HepG2 (cell line): ENCODE measurements around the gene CEACAM16. TPM values are rescaled to one million over a fixed set of nuclear protein-coding genes. Genes with fewer than 3 reads are reported as not detected.
A peak's percentile ranks its signal among the peaks of the same experiment; 100 is the strongest.

ENCODE experiments used
- FIP1L1 ChIP-seq: fragments of 200-400 bp; formaldehyde crosslinking; IDR thresholded peaks from 2 replicates; pipeline ENCODE4 v1.6.1; 2018; ENCODE audit warnings: low read depth, mild to moderate bottlenecking, low read length, moderate library complexity, borderline replicate concordance; ENCODE audit not compliant: insufficient read depth
- FOXK2 ChIP-seq: fragments of 450-650 bp; IDR thresholded peaks from 2 replicates; pipeline ENCODE4 v1.6.1; 2016
- GABPB1 ChIP-seq: IDR thresholded peaks from 2 replicates; pipeline ENCODE4 v1.6.1; 2016; ENCODE audit warnings: mild to moderate bottlenecking, missing genetic modification reagents, moderate library complexity, missing compliant biosample characterization
- GTF3A ChIP-seq: sonication (generic); formaldehyde crosslinking; conservative IDR thresholded peaks from 2 replicates; pipeline ENCODE4 v1.4.0; 2020; ENCODE audit warnings: mild to moderate bottlenecking, missing genetic modification reagents
- IRF2 ChIP-seq: IDR thresholded peaks from 2 replicates; pipeline ENCODE4 v1.6.1; 2018; ENCODE audit warnings: missing genetic modification reagents, missing compliant biosample characterization
- ISL2 ChIP-seq: sonication (generic); formaldehyde crosslinking; IDR thresholded peaks from 2 replicates; pipeline ENCODE4 v1.5.0; 2020; ENCODE audit warnings: missing genetic modification reagents
- KDM1A ChIP-seq: IDR thresholded peaks from 2 replicates; pipeline ENCODE4 v1.6.1; 2016; ENCODE audit warnings: missing compliant biosample characterization
- KLF13 ChIP-seq: sonication (generic); formaldehyde crosslinking; IDR thresholded peaks from 2 replicates; pipeline ENCODE4 v1.4.0; 2020; ENCODE audit warnings: mild to moderate bottlenecking, missing genetic modification reagents
- KLF16 ChIP-seq, 2 experiments: sonication (generic) in 1 of 2; formaldehyde crosslinking in 1 of 2; IDR thresholded peaks; 2 replicates each; pipeline versions ENCODE4 v1.6.1 to v1.8.0; 2016 to 2023; ENCODE audit warnings: missing genetic modification reagents in 2 of 2, missing compliant biosample characterization in 1 of 2
- NFKBIZ ChIP-seq: IDR thresholded peaks from 2 replicates; pipeline ENCODE4 v1.6.1; 2018; ENCODE audit warnings: missing genetic modification reagents, missing compliant biosample characterization
- PHF5A ChIP-seq: IDR thresholded peaks from one replicate; pipeline ENCODE4 v1.6.1; 2018; ENCODE audit warnings: low read depth, missing genetic modification reagents; ENCODE audit not compliant: unreplicated experiment
- SRSF4 ChIP-seq: fragments of 200-400 bp; formaldehyde crosslinking; IDR thresholded peaks from one replicate; pipeline ENCODE4 v1.6.1; 2018; ENCODE audit warnings: mild to moderate bottlenecking, low read depth, low read length, moderate library complexity; ENCODE audit not compliant: poor library complexity, severe bottlenecking
- ZNF124 ChIP-seq: sonication (generic); formaldehyde crosslinking; IDR thresholded peaks from 2 replicates; pipeline ENCODE4 v1.4.0; 2020; ENCODE audit warnings: missing genetic modification reagents
- ZNF160 ChIP-seq: sonication (generic); formaldehyde crosslinking; IDR thresholded peaks from 2 replicates; pipeline ENCODE4 v1.8.0; 2022; ENCODE audit warnings: mild to moderate bottlenecking, inconsistent platforms, missing genetic modification reagents
- ZNF768 ChIP-seq: sonication (generic); formaldehyde crosslinking; IDR thresholded peaks from 2 replicates; pipeline ENCODE4 v1.4.0; 2020; ENCODE audit warnings: missing genetic modification reagents
- ZNF839 ChIP-seq: sonication (generic); formaldehyde crosslinking; IDR thresholded peaks from 2 replicates; pipeline ENCODE4 v1.4.0; 2020; ENCODE audit warnings: missing genetic modification reagents, mild to moderate bottlenecking, borderline replicate concordance
- polyA plus RNA-seq, 8 experiments: library from polyadenylated mRNA; depleted of rRNA in 3 of 8; stranded (reverse) in 7 of 8; unstranded in 1 of 8; fragments of >200 nt; fragmentation: Illumina TruSeq in 4 of 8; extraction: Trizol in 4 of 8; gene quantifications; 2 replicates each; pipeline versions ENCODE4 v1.2.1 to v1.2.3, GENCODE V29; 2011 to 2016; ENCODE audit warnings: low read depth in 4 of 8, missing spikeins in 1 of 8, mixed read lengths in 1 of 8; ENCODE audit not compliant: insufficient read depth in 1 of 8
- total RNA-seq, 5 experiments: library from RNA; depleted of rRNA; stranded (reverse); fragments of >200 nt; fragmentation: Illumina TruSeq; extraction: Trizol; gene quantifications; 2 replicates each; pipeline ENCODE4 v1.2.3, GENCODE V29; 2016; ENCODE audit warnings: low read depth in 1 of 5
- TF ChIP-seq, protein P1 (sequence below): sonication (generic); formaldehyde crosslinking; IDR thresholded peaks from 2 replicates; pipeline ENCODE4 v1.5.1; 2020; ENCODE audit warnings: missing genetic modification reagents, mild to moderate bottlenecking, borderline replicate concordance
- TF ChIP-seq, protein P2 (sequence below): sonication (generic); formaldehyde crosslinking; conservative IDR thresholded peaks from 2 replicates; pipeline ENCODE4 v1.8.0; 2022; ENCODE audit warnings: low read depth, missing genetic modification reagents
- TF ChIP-seq, protein P3 (sequence below): sonication (generic); formaldehyde crosslinking; IDR thresholded peaks from 2 replicates; pipeline ENCODE4 v1.4.0; 2020; ENCODE audit warnings: missing genetic modification reagents
- TF ChIP-seq, protein P4 (sequence below): sonication (generic); formaldehyde crosslinking; IDR thresholded peaks from 2 replicates; pipeline ENCODE4 v1.8.1; 2022; ENCODE audit warnings: mild to moderate bottlenecking, missing genetic modification reagents
- TF ChIP-seq, protein P5 (sequence below): sonication (generic); formaldehyde crosslinking; IDR thresholded peaks from 2 replicates; pipeline ENCODE4 v1.8.0; 2022; ENCODE audit warnings: mild to moderate bottlenecking, missing genetic modification reagents, borderline replicate concordance

The CEACAM16 gene
- total and polyA plus RNA-seq, 2 of the 13 experiments (the other 11 are each of a cell fraction or from before 2014, with no cell fraction given), result not detected

DNA sequence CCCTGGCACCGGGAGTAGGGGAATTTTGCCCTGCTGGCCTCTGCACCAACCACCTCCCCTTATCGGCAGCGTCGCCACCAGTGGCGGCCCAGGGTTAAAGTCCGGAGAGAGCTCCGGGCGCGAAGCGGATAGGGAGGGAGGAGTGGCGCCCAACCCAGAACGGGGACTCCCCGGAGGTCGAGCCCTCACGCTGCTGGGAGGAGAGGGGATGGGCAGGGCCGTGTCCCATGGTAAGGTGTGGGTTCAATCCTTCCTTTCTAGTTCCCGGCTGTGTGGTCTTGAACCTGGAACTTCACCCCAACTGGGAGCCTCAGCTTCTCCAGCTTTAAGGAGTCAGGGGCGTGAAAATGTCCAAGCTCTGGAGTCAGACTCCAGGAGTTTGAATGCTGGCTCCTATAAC lies 26.3 kb downstream of the CEACAM16 start (continued):
- TF ChIP-seq, protein P1, sequence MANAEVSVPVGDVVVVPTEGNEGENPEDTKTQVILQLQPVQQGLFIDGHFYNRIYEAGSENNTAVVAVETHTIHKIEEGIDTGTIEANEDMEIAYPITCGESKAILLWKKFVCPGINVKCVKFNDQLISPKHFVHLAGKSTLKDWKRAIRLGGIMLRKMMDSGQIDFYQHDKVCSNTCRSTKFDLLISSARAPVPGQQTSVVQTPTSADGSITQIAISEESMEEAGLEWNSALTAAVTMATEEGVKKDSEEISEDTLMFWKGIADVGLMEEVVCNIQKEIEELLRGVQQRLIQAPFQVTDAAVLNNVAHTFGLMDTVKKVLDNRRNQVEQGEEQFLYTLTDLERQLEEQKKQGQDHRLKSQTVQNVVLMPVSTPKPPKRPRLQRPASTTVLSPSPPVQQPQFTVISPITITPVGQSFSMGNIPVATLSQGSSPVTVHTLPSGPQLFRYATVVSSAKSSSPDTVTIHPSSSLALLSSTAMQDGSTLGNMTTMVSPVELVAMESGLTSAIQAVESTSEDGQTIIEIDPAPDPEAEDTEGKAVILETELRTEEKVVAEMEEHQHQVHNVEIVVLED (CRISPR knock-in tag), result peak; percentile 48; the same call in 1 of the 2 replicates
- TF ChIP-seq ZNF768 (CRISPR knock-in tag) (no peak; the same call in 1 of the 2 replicates), ZNF124 (CRISPR knock-in tag) (no peak), GABPB1 (CRISPR knock-in tag) (peak; percentile 48), ZNF839 (no peak), NFKBIZ (CRISPR knock-in tag) (no peak), FIP1L1 (no peak), KDM1A (no peak), SRSF4 (no peak), IRF2 (CRISPR knock-in tag) (no peak), KLF16 (CRISPR knock-in tag; IDR thresholded peaks at IDR 0.05) (no peak), KLF13 (no peak), PHF5A (CRISPR knock-in tag) (peak; percentile 44), ZNF160 (no peak), GTF3A (CRISPR knock-in tag) (no peak), ISL2 (peak; percentile 64), FOXK2 (no peak)
- TF ChIP-seq, protein P2, sequence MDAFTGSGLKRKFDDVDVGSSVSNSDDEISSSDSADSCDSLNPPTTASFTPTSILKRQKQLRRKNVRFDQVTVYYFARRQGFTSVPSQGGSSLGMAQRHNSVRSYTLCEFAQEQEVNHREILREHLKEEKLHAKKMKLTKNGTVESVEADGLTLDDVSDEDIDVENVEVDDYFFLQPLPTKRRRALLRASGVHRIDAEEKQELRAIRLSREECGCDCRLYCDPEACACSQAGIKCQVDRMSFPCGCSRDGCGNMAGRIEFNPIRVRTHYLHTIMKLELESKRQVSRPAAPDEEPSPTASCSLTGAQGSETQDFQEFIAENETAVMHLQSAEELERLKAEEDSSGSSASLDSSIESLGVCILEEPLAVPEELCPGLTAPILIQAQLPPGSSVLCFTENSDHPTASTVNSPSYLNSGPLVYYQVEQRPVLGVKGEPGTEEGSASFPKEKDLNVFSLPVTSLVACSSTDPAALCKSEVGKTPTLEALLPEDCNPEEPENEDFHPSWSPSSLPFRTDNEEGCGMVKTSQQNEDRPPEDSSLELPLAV (CRISPR knock-in tag), result no peak
- TF ChIP-seq, protein P3, sequence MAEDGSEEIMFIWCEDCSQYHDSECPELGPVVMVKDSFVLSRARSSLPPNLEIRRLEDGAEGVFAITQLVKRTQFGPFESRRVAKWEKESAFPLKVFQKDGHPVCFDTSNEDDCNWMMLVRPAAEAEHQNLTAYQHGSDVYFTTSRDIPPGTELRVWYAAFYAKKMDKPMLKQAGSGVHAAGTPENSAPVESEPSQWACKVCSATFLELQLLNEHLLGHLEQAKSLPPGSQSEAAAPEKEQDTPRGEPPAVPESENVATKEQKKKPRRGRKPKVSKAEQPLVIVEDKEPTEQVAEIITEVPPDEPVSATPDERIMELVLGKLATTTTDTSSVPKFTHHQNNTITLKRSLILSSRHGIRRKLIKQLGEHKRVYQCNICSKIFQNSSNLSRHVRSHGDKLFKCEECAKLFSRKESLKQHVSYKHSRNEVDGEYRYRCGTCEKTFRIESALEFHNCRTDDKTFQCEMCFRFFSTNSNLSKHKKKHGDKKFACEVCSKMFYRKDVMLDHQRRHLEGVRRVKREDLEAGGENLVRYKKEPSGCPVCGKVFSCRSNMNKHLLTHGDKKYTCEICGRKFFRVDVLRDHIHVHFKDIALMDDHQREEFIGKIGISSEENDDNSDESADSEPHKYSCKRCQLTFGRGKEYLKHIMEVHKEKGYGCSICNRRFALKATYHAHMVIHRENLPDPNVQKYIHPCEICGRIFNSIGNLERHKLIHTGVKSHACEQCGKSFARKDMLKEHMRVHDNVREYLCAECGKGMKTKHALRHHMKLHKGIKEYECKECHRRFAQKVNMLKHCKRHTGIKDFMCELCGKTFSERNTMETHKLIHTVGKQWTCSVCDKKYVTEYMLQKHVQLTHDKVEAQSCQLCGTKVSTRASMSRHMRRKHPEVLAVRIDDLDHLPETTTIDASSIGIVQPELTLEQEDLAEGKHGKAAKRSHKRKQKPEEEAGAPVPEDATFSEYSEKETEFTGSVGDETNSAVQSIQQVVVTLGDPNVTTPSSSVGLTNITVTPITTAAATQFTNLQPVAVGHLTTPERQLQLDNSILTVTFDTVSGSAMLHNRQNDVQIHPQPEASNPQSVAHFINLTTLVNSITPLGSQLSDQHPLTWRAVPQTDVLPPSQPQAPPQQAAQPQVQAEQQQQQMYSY, result no peak
- TF ChIP-seq, protein P4, sequence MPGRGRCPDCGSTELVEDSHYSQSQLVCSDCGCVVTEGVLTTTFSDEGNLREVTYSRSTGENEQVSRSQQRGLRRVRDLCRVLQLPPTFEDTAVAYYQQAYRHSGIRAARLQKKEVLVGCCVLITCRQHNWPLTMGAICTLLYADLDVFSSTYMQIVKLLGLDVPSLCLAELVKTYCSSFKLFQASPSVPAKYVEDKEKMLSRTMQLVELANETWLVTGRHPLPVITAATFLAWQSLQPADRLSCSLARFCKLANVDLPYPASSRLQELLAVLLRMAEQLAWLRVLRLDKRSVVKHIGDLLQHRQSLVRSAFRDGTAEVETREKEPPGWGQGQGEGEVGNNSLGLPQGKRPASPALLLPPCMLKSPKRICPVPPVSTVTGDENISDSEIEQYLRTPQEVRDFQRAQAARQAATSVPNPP (CRISPR knock-in tag), result no peak
- TF ChIP-seq, protein P5, sequence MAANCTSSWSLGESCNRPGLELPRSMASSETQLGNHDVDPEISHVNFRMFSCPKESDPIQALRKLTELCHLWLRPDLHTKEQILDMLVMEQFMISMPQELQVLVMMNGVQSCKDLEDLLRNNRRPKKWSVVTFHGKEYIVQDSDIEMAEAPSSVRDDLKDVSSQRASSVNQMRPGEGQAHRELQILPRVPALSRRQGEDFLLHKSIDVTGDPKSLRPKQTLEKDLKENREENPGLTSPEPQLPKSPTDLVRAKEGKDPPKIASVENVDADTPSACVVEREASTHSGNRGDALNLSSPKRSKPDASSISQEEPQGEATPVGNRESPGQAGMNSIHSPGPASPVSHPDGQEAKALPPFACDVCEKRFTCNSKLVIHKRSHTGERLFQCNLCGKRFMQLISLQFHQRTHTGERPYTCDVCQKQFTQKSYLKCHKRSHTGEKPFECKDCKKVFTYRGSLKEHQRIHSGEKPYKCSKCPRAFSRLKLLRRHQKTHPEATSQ (CRISPR knock-in tag), result no peak
